Caco-2 (cell line): ENCODE results near the gene HIGD2A. TPM values are rescaled to one million over a fixed set of nuclear protein-coding genes. Genes with fewer than 3 reads are reported as not detected.

ENCODE experiments used
- BruUV-seq: library from RNA; stranded (reverse); fragments of 400-500 nt; replicated peaks from 2 replicates; lab custom pipeline; 2021; lab: Mats Ljungman, UMichigan
- CTCF ChIA-PET: fragments of 300-600 bp; sonication (Branson Sonifier 250); formaldehyde crosslinking; loops from one replicate; lab custom pipeline; 2022; ENCODE audit warnings: antibody characterized with exemption; lab: Charles Lee
- POLR2A ChIA-PET: fragments of 300-600 bp; sonication (Branson Sonifier 250); formaldehyde crosslinking; loops from one replicate; lab custom pipeline; 2022; ENCODE audit warnings: antibody characterized with exemption; lab: Charles Lee
- DNase-seq, 2 experiments: peaks; one replicate each; pipeline versions ENCODE4 v3.0.0 to v3.0.0-alpha.2; 2020 to 2022
- H3K27me3 ChIP-seq: replicated peaks from 2 replicates; pipeline ENCODE4 v1.6.0; 2011; ENCODE audit warnings: low read length; ENCODE audit not compliant: control insufficient read depth, insufficient read depth
- H3K36me3 ChIP-seq: 2 replicates; pipeline ENCODE4 v1.5.1; 2011; ENCODE audit warnings: low read length; ENCODE audit not compliant: control insufficient read depth, insufficient read depth
- H3K4me1 ChIP-seq: fragments of 250-450 bp; sonication (Bioruptor Pico); 2 replicates; pipeline ENCODE4 v1.5.1; 2020; ENCODE audit warnings: mild to moderate bottlenecking
- H3K4me3 ChIP-seq: 2 replicates; pipeline ENCODE4 v1.5.1; 2011; ENCODE audit warnings: low read depth, mild to moderate bottlenecking, control low read depth, low read length
- H3K9me3 ChIP-seq: fragments of 250-450 bp; sonication (Bioruptor Pico); 2 replicates; pipeline ENCODE4 v1.5.1; 2020; ENCODE audit warnings: mild to moderate bottlenecking, moderate library complexity
- H3K27ac Mint-ChIP-seq: one replicate; pipeline ENCODE4 v1.8.0; 2022; ENCODE audit warnings: mixed read lengths; ENCODE audit not compliant: unreplicated experiment
- H3K27me3 Mint-ChIP-seq: one replicate; pipeline ENCODE4 v1.8.0; 2022; ENCODE audit warnings: mixed read lengths; ENCODE audit not compliant: insufficient read depth, unreplicated experiment
- H3K36me3 Mint-ChIP-seq: one replicate; pipeline ENCODE4 v1.8.0; 2022; ENCODE audit warnings: mild to moderate bottlenecking, mixed read lengths; ENCODE audit not compliant: insufficient read depth, unreplicated experiment
- H3K4me1 Mint-ChIP-seq: one replicate; pipeline ENCODE4 v1.8.0; 2022; ENCODE audit warnings: low read depth, mixed read lengths; ENCODE audit not compliant: unreplicated experiment
- H3K4me3 Mint-ChIP-seq: one replicate; pipeline ENCODE4 v1.8.0; 2022; ENCODE audit warnings: mild to moderate bottlenecking, moderate library complexity, mixed read lengths; ENCODE audit not compliant: unreplicated experiment
- H3K9me3 Mint-ChIP-seq: one replicate; pipeline ENCODE4 v1.8.0; 2022; ENCODE audit warnings: mixed read lengths; ENCODE audit not compliant: unreplicated experiment
- intact Hi-C: fragments of 100-400 bp; cut with micrococcal nuclease; formaldehyde crosslinking; loops from one replicate; pipeline ENCODE4 v1.10.0; 2022; ENCODE audit not compliant: unreplicated experiment
- total RNA-seq: library from RNA; stranded (reverse); gene quantifications from 2 replicates; pipeline ENCODE4 v1.2.3, GENCODE V29; 2022
- TF ChIP-seq, protein P1 (sequence below), 2 experiments: fragments of 200-600 bp in 1 of 2; IDR thresholded peaks; 1 replicate in 1 of 2; 2 replicates in 1 of 2; pipeline versions ENCODE4 v1.5.1 to v1.8.0; 2011 to 2022; ENCODE audit warnings: antibody characterized with exemption in 1 of 2, control low read depth in 1 of 2, inconsistent platforms in 1 of 2, low read depth in 1 of 2, low read length in 1 of 2, mild to moderate bottlenecking in 1 of 2, moderate library complexity in 1 of 2; ENCODE audit not compliant: insufficient read depth in 1 of 2, severe bottlenecking in 1 of 2, unreplicated experiment in 1 of 2

HIGD2A gene
- total RNA-seq, 1 experiment from 2014 or later: 110 TPM

DNA sequence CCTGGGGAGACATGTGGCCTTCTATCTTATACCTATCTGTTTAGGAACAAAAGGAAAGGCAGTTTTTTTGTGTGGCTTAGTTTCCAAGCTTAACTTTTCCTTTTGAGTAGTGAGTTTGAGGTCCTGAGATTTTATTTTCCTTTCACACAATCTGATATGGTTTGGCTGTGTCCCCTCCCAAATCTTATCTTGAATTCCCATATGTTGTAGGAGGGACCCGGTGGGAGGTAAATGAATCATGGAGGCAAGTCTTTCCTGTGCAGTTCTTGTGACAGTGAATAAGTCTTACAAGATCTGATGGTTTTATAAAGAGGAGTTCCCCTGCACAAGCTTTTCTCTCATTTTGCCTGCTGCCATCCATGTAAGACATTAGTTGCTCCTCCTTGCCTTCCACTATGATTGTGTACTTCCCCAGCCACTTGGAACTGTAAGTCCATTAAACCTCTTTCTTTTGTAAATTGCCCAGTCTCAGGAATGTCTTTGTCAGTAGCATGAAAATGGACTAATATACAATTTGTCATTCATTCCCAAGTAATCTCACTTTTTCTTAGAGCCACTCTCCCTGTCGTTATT lies 32.5 kb downstream of the HIGD2A start:
- DNase-seq: no peak
- Histone ChIP-seq H3K4me3 (no peak overlapping the region), H3K9me3 (no peaks in the 10 kb centered on the region), H3K36me3 (no peaks in the 10 kb centered on the region), H3K27me3 (no peaks in the 10 kb centered on the region), H3K4me1 (peaks cover 39% of the 10 kb centered on the region)
- Mint-ChIP-seq H3K9me3 (peaks cover 18% of the 10 kb centered on the region), H3K36me3 (peaks cover 15% of the 10 kb centered on the region), H3K27ac (no peak overlapping the region), H3K4me3 (no peak overlapping the region), H3K4me1 (peaks cover 21% of the 10 kb centered on the region), H3K27me3 (no peaks in the 10 kb centered on the region)
- no TSS peak for BruUV-seq
- ChIA-PET CTCF (interaction anchor here (0.6 to 0.8 kb wide), 2 partner anchors 27 to 123 kb away, joined by 3 to 4 read pairs; no protein-coding TSS in a partner anchor), POLR2A (interaction anchor here (0.7 kb wide), 1 partner anchor 27 kb away, joined by 5 read pairs; no protein-coding TSS in a partner anchor)
- intact Hi-C loops: no loop called here
- TF ChIP-seq, protein P1, sequence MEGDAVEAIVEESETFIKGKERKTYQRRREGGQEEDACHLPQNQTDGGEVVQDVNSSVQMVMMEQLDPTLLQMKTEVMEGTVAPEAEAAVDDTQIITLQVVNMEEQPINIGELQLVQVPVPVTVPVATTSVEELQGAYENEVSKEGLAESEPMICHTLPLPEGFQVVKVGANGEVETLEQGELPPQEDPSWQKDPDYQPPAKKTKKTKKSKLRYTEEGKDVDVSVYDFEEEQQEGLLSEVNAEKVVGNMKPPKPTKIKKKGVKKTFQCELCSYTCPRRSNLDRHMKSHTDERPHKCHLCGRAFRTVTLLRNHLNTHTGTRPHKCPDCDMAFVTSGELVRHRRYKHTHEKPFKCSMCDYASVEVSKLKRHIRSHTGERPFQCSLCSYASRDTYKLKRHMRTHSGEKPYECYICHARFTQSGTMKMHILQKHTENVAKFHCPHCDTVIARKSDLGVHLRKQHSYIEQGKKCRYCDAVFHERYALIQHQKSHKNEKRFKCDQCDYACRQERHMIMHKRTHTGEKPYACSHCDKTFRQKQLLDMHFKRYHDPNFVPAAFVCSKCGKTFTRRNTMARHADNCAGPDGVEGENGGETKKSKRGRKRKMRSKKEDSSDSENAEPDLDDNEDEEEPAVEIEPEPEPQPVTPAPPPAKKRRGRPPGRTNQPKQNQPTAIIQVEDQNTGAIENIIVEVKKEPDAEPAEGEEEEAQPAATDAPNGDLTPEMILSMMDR (IDR thresholded peaks at IDR 0.05; ENCODE audit: insufficient read depth in 1 of 2, low read depth in 1 of 2, low read length in 1 of 2, severe bottlenecking in 1 of 2, unreplicated experiment in 1 of 2): no peak

DNA sequence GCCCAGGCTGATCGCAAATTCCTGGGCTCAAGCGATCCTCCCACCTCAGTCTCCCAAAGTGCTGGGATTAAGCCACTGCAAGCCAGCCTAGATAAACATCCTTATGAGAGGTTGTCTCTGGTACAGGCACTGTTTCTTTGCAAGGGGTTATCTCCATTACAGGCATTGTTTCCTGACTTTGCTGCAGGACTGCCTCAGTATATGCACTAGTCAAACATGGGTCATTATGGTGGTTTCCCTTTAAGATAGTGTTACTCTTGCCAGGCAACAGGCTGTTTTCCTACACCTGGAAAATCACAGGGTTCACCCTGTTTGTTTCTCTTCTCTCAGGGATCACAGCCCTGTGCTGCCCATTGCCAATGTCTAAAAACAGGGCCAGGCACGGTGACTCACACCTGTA lies 35.6 kb downstream of the HIGD2A start:
- peaks cover 18% of the 10 kb centered on the region for H3K9me3 Mint-ChIP-seq
- POLR2A ChIA-PET: interaction anchor here (0.6 kb wide), 1 partner anchor 23 kb away, joined by 6 read pairs; no protein-coding TSS in a partner anchor
- peak overlapping the region; percentile 45 for H3K27ac Mint-ChIP-seq
- H3K36me3 Mint-ChIP-seq: peaks cover 6% of the 10 kb centered on the region
- H3K4me3 ChIP-seq: no peak overlapping the region
- TF ChIP-seq, protein P1 (IDR thresholded peaks at IDR 0.05; ENCODE audit: insufficient read depth in 1 of 2, low read depth in 1 of 2, low read length in 1 of 2, severe bottlenecking in 1 of 2, unreplicated experiment in 1 of 2): no peak
- H3K4me3 Mint-ChIP-seq: no peak overlapping the region
- H3K36me3 ChIP-seq: no peaks in the 10 kb centered on the region
- peaks cover 21% of the 10 kb centered on the region for H3K4me1 ChIP-seq
- H3K4me1 Mint-ChIP-seq: peaks cover 7% of the 10 kb centered on the region
- no TSS peak for BruUV-seq
- no peaks in the 10 kb centered on the region for H3K27me3 ChIP-seq
- DNase-seq: no peak
- H3K27me3 Mint-ChIP-seq: no peaks in the 10 kb centered on the region
- no peaks in the 10 kb centered on the region for H3K9me3 ChIP-seq
- intact Hi-C loops: no loop called here
- CTCF ChIA-PET: interaction anchor here (2.3 kb wide), 1 partner anchor 23 kb away, joined by 12 read pairs; no protein-coding TSS in a partner anchor

DNA sequence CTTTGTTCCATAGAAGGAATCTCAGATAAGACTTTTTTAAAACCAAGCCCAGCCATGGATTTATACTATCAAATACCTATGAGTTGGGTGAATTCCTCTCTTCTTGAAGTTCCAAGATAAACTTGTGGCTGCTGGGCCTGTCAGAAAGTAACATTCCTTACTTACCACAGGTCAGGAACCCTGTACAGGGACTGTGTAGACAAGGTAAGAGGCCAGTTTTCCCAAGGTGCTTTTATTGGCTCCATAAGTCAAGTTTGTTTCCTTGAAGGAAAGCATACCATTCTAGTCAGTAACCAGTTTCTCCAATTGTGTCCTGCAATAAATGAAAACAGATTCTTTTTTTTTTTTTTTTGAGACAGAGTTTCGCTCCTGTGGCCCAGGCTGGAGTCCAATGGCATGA lies 36.6 kb downstream of the HIGD2A start:
- peaks cover 21% of the 10 kb centered on the region for H3K4me1 ChIP-seq
- peaks cover 16% of the 10 kb centered on the region for H3K9me3 Mint-ChIP-seq
- POLR2A ChIA-PET: interaction anchor here (0.7 kb wide), 1 partner anchor 95 kb away, joined by 5 read pairs; no protein-coding TSS in a partner anchor
- H3K36me3 Mint-ChIP-seq: peaks cover 6% of the 10 kb centered on the region
- intact Hi-C loops: no loop called here
- H3K27me3 Mint-ChIP-seq: no peaks in the 10 kb centered on the region
- H3K4me1 Mint-ChIP-seq: peaks cover 7% of the 10 kb centered on the region
- H3K4me3 Mint-ChIP-seq: no peak overlapping the region
- TF ChIP-seq, protein P1 (IDR thresholded peaks at IDR 0.05; ENCODE audit: insufficient read depth in 1 of 2, low read depth in 1 of 2, low read length in 1 of 2, severe bottlenecking in 1 of 2, unreplicated experiment in 1 of 2): no peak
- no peak overlapping the region for H3K4me3 ChIP-seq
- H3K36me3 ChIP-seq: no peaks in the 10 kb centered on the region
- BruUV-seq: no TSS peak
- no peaks in the 10 kb centered on the region for H3K27me3 ChIP-seq
- DNase-seq: peak; percentile 62 to 83
- CTCF ChIA-PET: interaction anchor here (2.0 kb wide), 1 partner anchor 23 kb away, joined by 7 read pairs; the partner anchor contains the start of gene FAF2
- peak overlapping the region; percentile 76 for H3K27ac Mint-ChIP-seq
- H3K9me3 ChIP-seq: no peaks in the 10 kb centered on the region
